ENCODE data around the gene ANKS4B. TPM values are rescaled to one million over a fixed set of nuclear protein-coding genes. Genes with fewer than 3 reads are reported as not detected.
"Not testable (repeated sequence)": the region's sequence is repeated elsewhere in the genome, so short reads cannot be mapped to it uniquely, and the experiment has no call there.

ANKS4B gene
- total RNA-seq, 1 donor from 2014 or later, result 5.2 TPM

DNA sequence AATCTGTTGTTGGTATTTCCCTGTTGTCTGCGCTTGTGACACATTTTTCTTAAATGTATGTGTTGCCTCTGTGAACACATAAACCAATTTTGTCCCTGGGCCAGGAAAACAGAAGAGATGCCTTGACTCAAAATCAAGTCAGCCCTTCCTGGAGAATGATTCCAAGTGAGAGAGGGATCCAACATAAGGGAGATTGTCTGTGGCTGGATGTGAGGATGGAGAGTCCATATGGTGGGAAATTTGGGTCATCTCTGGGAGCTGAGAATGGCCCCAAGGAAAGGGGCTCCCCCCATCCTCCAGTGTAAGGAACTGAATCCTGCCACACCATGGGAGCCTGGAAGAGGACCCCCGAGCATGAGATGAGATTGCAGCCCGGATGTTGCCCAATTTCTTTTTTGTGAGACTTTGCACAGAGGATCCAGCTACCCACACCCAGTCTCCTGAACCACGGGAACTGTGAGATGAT, 31.1 kb downstream of the ANKS4B start:
- DNase-seq (ENCODE audit: extremely low spot score, unreplicated experiment), result no peak
- H3K9me3 Mint-ChIP-seq, result no peaks in the 10 kb centered on the region
- no peaks in the 10 kb centered on the region for H3K36me3 Mint-ChIP-seq
- no peak overlapping the region for H3K4me3 Mint-ChIP-seq
- peaks cover 31% of the 10 kb centered on the region for H3K4me1 Mint-ChIP-seq (ENCODE audit: unreplicated experiment)
- H3K27ac Mint-ChIP-seq, result peak overlapping the region; percentile 78
- TF ChIP-seq, protein P1, sequence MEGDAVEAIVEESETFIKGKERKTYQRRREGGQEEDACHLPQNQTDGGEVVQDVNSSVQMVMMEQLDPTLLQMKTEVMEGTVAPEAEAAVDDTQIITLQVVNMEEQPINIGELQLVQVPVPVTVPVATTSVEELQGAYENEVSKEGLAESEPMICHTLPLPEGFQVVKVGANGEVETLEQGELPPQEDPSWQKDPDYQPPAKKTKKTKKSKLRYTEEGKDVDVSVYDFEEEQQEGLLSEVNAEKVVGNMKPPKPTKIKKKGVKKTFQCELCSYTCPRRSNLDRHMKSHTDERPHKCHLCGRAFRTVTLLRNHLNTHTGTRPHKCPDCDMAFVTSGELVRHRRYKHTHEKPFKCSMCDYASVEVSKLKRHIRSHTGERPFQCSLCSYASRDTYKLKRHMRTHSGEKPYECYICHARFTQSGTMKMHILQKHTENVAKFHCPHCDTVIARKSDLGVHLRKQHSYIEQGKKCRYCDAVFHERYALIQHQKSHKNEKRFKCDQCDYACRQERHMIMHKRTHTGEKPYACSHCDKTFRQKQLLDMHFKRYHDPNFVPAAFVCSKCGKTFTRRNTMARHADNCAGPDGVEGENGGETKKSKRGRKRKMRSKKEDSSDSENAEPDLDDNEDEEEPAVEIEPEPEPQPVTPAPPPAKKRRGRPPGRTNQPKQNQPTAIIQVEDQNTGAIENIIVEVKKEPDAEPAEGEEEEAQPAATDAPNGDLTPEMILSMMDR (conservative IDR thresholded peaks at IDR 0.05), result no peak
- no peaks in the 10 kb centered on the region for H3K27me3 Mint-ChIP-seq

DNA sequence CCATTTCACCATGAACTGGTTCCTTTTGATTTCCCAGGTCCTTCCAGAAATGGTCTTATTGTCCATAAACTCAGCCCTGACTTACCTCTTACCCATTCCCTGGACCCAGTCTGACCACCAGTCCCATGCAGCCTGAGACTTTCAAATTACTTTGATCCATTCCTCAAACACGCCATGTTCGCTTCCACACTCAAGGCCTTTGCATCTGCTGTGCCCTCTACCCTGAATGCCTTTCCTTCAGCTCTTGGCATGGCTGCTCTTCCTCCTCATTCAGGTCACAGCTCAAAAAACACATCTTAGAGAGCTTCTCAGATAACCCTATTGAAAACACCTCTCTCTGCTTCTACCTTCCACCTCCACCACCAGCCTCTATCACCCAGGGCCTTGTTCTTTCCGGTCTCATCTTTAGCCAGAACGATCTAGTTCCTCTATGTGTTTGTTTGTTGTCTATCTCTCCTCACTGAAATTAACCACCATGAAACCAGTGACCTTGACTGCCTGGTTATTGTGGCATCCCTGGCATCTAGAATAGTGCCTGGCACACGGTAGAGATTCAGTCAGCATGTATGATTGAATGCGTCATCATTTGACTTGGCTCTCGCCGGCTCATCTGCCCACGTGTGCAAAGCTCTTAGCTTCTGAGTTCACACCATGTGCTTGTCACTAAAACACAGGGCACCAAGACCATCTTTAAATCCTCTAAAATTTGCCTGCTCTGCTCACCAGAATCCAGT, 31.8 kb downstream of the ANKS4B start:
- TF ChIP-seq, protein P1 (conservative IDR thresholded peaks at IDR 0.05), result no peak
- H3K9me3 Mint-ChIP-seq, result no peaks in the 10 kb centered on the region
- H3K4me3 Mint-ChIP-seq, result peak overlapping the region; percentile 24
- no peak for DNase-seq (ENCODE audit: extremely low spot score, unreplicated experiment)
- peak overlapping the region; percentile 20 for H3K27ac Mint-ChIP-seq
- no peaks in the 10 kb centered on the region for H3K27me3 Mint-ChIP-seq
- H3K4me1 Mint-ChIP-seq (ENCODE audit: unreplicated experiment), result peaks cover 31% of the 10 kb centered on the region
- H3K36me3 Mint-ChIP-seq, result no peaks in the 10 kb centered on the region

DNA sequence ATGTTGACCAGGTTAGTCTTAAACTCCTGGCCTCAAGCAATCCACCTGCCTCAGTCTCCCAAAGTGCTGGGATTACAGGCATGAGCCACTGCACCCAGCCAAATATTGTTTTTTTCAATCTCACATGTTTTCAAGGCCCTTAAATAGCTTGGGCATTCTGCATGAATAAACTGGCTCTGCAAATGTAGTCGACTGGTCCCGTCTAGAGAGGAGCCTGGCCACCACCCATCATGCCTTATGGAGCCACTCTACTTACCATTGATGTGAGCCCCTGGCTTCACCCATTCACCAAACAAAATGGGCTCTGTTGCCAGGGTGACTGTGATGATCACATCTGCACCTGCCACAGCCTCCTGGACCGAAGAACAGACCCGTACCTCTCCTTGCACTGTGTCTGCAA, 33.8 kb downstream of the ANKS4B start:
- DNase-seq (ENCODE audit: extremely low spot score, unreplicated experiment), result no peak
- no peaks in the 10 kb centered on the region for H3K36me3 Mint-ChIP-seq
- H3K27ac Mint-ChIP-seq, result no peak overlapping the region
- TF ChIP-seq, protein P1 (conservative IDR thresholded peaks at IDR 0.05), result no peak
- H3K9me3 Mint-ChIP-seq, result no peaks in the 10 kb centered on the region
- peaks cover 2% of the 10 kb centered on the region for H3K27me3 Mint-ChIP-seq
- H3K4me3 Mint-ChIP-seq, result no peak overlapping the region
- peaks cover 21% of the 10 kb centered on the region for H3K4me1 Mint-ChIP-seq (ENCODE audit: unreplicated experiment)

GRCh38 chr16:21268236-21268635, 34.7 kb downstream of the ANKS4B start:
- TF ChIP-seq, protein P1 (conservative IDR thresholded peaks at IDR 0.05), result no peak
- Mint-ChIP-seq H3K27me3 (peaks cover 8% of the 10 kb centered on the region), H3K9me3 (no peaks in the 10 kb centered on the region), H3K36me3 (no peaks in the 10 kb centered on the region), H3K4me1 (ENCODE audit: unreplicated experiment) (peaks cover 21% of the 10 kb centered on the region), H3K4me3 (no peak overlapping the region), H3K27ac (peak overlapping the region; percentile 57)
- no peak for DNase-seq (ENCODE audit: extremely low spot score, unreplicated experiment)

GRCh38 chr16:21272253-21272652, 38.8 kb downstream of the ANKS4B start:
- peaks cover 9% of the 10 kb centered on the region for H3K4me1 Mint-ChIP-seq (ENCODE audit: unreplicated experiment)
- peaks cover 46% of the 10 kb centered on the region for H3K27me3 Mint-ChIP-seq
- no peak overlapping the region for H3K4me3 Mint-ChIP-seq
- DNase-seq (ENCODE audit: extremely low spot score, unreplicated experiment), result no peak
- H3K27ac Mint-ChIP-seq, result no peak overlapping the region
- TF ChIP-seq, protein P1 (conservative IDR thresholded peaks at IDR 0.05), result no peak
- no peaks in the 10 kb centered on the region for H3K36me3 Mint-ChIP-seq
- no peaks in the 10 kb centered on the region for H3K9me3 Mint-ChIP-seq

DNA sequence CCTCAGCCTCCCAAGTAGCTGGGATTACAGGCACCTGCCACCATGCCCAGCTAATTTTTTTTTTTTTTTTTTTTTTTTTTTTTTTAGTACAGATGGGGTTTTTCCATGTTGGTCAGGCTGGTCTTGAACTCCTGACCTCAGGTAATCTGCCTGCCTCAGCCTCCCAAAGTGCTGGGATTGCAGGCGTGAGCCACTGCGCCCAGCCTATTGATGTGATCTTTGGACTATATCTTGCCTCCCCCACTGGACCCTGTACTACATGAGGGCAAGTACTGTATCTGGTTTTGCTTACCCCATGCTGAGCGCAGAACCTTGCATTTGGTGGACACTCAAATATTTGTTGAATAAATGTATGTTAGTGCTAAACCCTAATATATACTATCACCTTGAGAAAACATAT, 39.3 kb downstream of the ANKS4B start:
- not testable (repeated sequence) for DNase-seq (ENCODE audit: extremely low spot score, unreplicated experiment); H3K36me3 Mint-ChIP-seq; H3K9me3 Mint-ChIP-seq; H3K4me1 Mint-ChIP-seq (ENCODE audit: unreplicated experiment); H3K4me3 Mint-ChIP-seq; H3K27ac Mint-ChIP-seq
- H3K27me3 Mint-ChIP-seq, result peaks cover 50% of the 10 kb centered on the region
